ENCODE results near the gene SPATA25.
"Not testable (repeated sequence)": the region's sequence is repeated elsewhere in the genome, so short reads cannot be mapped to it uniquely, and the experiment has no call there.

The SPATA25 gene

GRCh38 chr20:45880988-45881788, 6.2 kb downstream of the SPATA25 start, which contains the start of gene ZSWIM1:
Gene ZSWIM1 (plus strand): TSS chr20:45881227. CDS start chr20:45882593, 1,366 bp downstream.
- peak within 1 kb of the TSS; percentile 84 for H3K4me3 ChIP-seq (ENCODE audit: insufficient read depth, low read depth, low read length)
- H3K9me3 ChIP-seq (ENCODE audit: control insufficient read depth, low read length): no peaks in the 10 kb centered on the region
- H3K36me3 ChIP-seq (ENCODE audit: control insufficient read depth, insufficient read depth, low read length): peaks cover 16% of the 10 kb centered on the region
- H3K27ac ChIP-seq (ENCODE audit: insufficient read depth, low read depth, low read length, poor library complexity, severe bottlenecking): no peak within 1 kb of the TSS
- WGBS, 2 experiments: 2% methylated on average over 23 of the region's 23 CpGs
- H3K27me3 ChIP-seq (ENCODE audit: control insufficient read depth, insufficient read depth, low read length, poor library complexity, severe bottlenecking): no peaks in the 10 kb centered on the region
- H3K4me1 ChIP-seq (ENCODE audit: control insufficient read depth, insufficient read depth, low read length): no peaks in the 10 kb centered on the region

- H3K4me3 ChIP-seq (ENCODE audit: insufficient read depth, low read depth, low read length): no peak overlapping the region
- peaks cover 8% of the 10 kb centered on the region for H3K36me3 ChIP-seq (ENCODE audit: control insufficient read depth, insufficient read depth, low read length)
- no peaks in the 10 kb centered on the region for H3K4me1 ChIP-seq (ENCODE audit: control insufficient read depth, insufficient read depth, low read length)
- H3K9me3 ChIP-seq (ENCODE audit: control insufficient read depth, low read length): no peaks in the 10 kb centered on the region
- H3K27me3 ChIP-seq (ENCODE audit: control insufficient read depth, insufficient read depth, low read length, poor library complexity, severe bottlenecking): no peaks in the 10 kb centered on the region
- 93 to 94% methylated on average over 13 of the region's 13 CpGs for WGBS, 2 experiments
- H3K27ac ChIP-seq (ENCODE audit: insufficient read depth, low read depth, low read length, poor library complexity, severe bottlenecking): no peak overlapping the region
Observed at GRCh38 chr20:45878076-45878761, 9.2 kb downstream of the SPATA25 start.

DNA sequence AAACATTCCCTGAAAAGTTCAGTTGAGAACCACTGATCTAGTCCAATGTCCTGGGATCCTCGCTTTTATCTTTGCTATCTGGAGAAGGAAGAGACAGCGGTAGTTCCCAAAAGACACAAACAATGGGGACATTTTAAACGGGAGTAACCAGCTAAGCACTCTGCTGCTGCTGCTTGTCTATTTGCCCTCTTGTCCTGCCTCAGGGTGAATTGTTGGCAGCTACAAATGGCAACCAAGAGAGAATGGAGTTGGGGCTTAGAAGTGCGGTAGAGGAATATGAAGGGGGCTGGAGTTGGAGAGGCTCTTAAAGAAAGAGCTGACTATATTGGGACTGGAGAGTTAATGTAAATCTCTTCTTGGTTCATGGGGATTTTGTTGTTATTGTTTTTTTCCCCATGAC, 12.8 kb downstream of the SPATA25 start:
- 86 to 90% methylated on average over 4 of the region's 4 CpGs for WGBS, 2 experiments
- Histone ChIP-seq H3K4me1 (ENCODE audit: control insufficient read depth, insufficient read depth, low read length) (no peaks in the 10 kb centered on the region), H3K36me3 (ENCODE audit: control insufficient read depth, insufficient read depth, low read length) (no peaks in the 10 kb centered on the region), H3K4me3 (ENCODE audit: insufficient read depth, low read depth, low read length) (no peak overlapping the region), H3K27me3 (ENCODE audit: control insufficient read depth, insufficient read depth, low read length, poor library complexity, severe bottlenecking) (no peaks in the 10 kb centered on the region), H3K9me3 (ENCODE audit: control insufficient read depth, low read length) (no peaks in the 10 kb centered on the region), H3K27ac (ENCODE audit: insufficient read depth, low read depth, low read length, poor library complexity, severe bottlenecking) (no peak overlapping the region)

DNA sequence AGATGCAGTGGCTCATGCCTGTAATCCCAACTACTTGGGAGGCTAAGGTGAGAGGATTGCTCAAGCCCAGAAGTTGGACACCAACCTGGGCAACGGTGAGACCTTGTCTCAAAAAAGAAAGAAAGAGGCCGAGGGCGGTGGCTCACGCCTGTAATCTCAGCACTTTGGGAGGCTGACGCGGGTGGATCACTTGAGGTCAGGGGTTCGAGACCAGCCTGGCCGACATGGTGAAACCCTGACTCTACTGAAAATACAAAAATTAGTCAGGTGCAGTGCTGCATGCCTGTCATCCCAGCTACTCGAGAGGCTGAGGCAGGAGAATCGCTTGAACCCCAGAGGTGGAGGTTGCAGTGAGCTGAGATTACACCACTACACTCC, 13.3 kb downstream of the SPATA25 start:
- H3K9me3 ChIP-seq (ENCODE audit: control insufficient read depth, low read length); H3K27ac ChIP-seq (ENCODE audit: insufficient read depth, low read depth, low read length, poor library complexity, severe bottlenecking); H3K4me1 ChIP-seq (ENCODE audit: control insufficient read depth, insufficient read depth, low read length); H3K27me3 ChIP-seq (ENCODE audit: control insufficient read depth, insufficient read depth, low read length, poor library complexity, severe bottlenecking); H3K36me3 ChIP-seq (ENCODE audit: control insufficient read depth, insufficient read depth, low read length); H3K4me3 ChIP-seq (ENCODE audit: insufficient read depth, low read depth, low read length): not testable (repeated sequence)
- 94 to 96% methylated on average over 10 of the region's 10 CpGs for WGBS, 2 experiments

- no peak overlapping the region for H3K4me3 ChIP-seq (ENCODE audit: insufficient read depth, low read depth, low read length)
- H3K27me3 ChIP-seq (ENCODE audit: control insufficient read depth, insufficient read depth, low read length, poor library complexity, severe bottlenecking): no peaks in the 10 kb centered on the region
- no peak overlapping the region for H3K27ac ChIP-seq (ENCODE audit: insufficient read depth, low read depth, low read length, poor library complexity, severe bottlenecking)
- 82 to 100% methylated on average over 1 of the region's 1 CpG for WGBS, 2 experiments
- H3K9me3 ChIP-seq (ENCODE audit: control insufficient read depth, low read length): no peaks in the 10 kb centered on the region
- no peaks in the 10 kb centered on the region for H3K36me3 ChIP-seq (ENCODE audit: control insufficient read depth, insufficient read depth, low read length)
- no peaks in the 10 kb centered on the region for H3K4me1 ChIP-seq (ENCODE audit: control insufficient read depth, insufficient read depth, low read length)
Observed at GRCh38 chr20:45873409-45874103, 13.9 kb downstream of the SPATA25 start.

GRCh38 chr20:45872626-45873025, 14.8 kb downstream of the SPATA25 start:
- Histone ChIP-seq H3K36me3 (ENCODE audit: control insufficient read depth, insufficient read depth, low read length) (no peaks in the 10 kb centered on the region), H3K27ac (ENCODE audit: insufficient read depth, low read depth, low read length, poor library complexity, severe bottlenecking) (no peak overlapping the region), H3K27me3 (ENCODE audit: control insufficient read depth, insufficient read depth, low read length, poor library complexity, severe bottlenecking) (no peaks in the 10 kb centered on the region), H3K9me3 (ENCODE audit: control insufficient read depth, low read length) (no peaks in the 10 kb centered on the region), H3K4me3 (ENCODE audit: insufficient read depth, low read depth, low read length) (no peak overlapping the region), H3K4me1 (ENCODE audit: control insufficient read depth, insufficient read depth, low read length) (no peaks in the 10 kb centered on the region)
- 85 to 94% methylated on average over 4 of the region's 4 CpGs for WGBS, 2 experiments

- no peak overlapping the region for H3K4me3 ChIP-seq (ENCODE audit: insufficient read depth, low read depth, low read length)
- H3K9me3 ChIP-seq (ENCODE audit: control insufficient read depth, low read length): no peaks in the 10 kb centered on the region
- H3K27ac ChIP-seq (ENCODE audit: insufficient read depth, low read depth, low read length, poor library complexity, severe bottlenecking): no peak overlapping the region
- H3K4me1 ChIP-seq (ENCODE audit: control insufficient read depth, insufficient read depth, low read length): no peaks in the 10 kb centered on the region
- H3K27me3 ChIP-seq (ENCODE audit: control insufficient read depth, insufficient read depth, low read length, poor library complexity, severe bottlenecking): no peaks in the 10 kb centered on the region
- H3K36me3 ChIP-seq (ENCODE audit: control insufficient read depth, insufficient read depth, low read length): no peaks in the 10 kb centered on the region
Observed at GRCh38 chr20:45867819-45868176, 19.6 kb downstream of the SPATA25 start.

DNA sequence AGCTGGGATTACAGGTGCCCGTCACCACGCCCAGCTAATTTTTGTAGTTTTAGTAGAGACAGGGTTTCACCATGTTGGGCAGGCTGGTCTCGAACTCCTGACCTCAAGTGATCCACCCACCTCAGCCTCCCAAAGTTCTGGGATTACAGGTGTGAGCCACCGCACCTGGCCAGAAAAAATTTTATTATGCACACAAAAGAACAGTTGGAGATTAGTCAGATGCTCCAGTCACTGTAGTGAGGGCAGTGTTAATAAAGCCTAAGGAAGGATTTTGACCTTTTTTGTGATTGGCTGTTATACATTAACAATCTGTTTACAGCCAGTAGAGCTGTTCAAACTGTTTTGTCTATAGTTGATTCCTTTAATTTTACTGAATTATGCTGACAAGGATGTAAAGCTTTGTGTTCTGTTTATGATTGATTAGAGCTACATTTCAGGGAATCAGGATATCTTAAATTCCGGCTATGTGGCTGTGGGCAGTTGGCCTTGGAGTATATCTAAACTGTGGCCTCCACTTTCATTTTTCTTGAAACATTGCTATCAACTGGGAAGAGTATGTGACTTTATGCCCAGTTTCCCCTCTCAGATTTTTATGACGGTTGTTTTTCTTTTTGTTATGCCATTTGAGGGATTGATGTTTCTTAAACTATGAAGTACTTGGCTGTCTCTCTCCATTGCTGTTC, 20.1 kb downstream of the SPATA25 start:
- Histone ChIP-seq H3K9me3 (ENCODE audit: control insufficient read depth, low read length) (no peaks in the 10 kb centered on the region), H3K27ac (ENCODE audit: insufficient read depth, low read depth, low read length, poor library complexity, severe bottlenecking) (no peak overlapping the region), H3K4me1 (ENCODE audit: control insufficient read depth, insufficient read depth, low read length) (no peaks in the 10 kb centered on the region), H3K36me3 (ENCODE audit: control insufficient read depth, insufficient read depth, low read length) (no peaks in the 10 kb centered on the region), H3K27me3 (ENCODE audit: control insufficient read depth, insufficient read depth, low read length, poor library complexity, severe bottlenecking) (no peaks in the 10 kb centered on the region), H3K4me3 (ENCODE audit: insufficient read depth, low read depth, low read length) (no peak overlapping the region)
- 90 to 92% methylated on average over 6 of the region's 6 CpGs for WGBS, 2 experiments

DNA sequence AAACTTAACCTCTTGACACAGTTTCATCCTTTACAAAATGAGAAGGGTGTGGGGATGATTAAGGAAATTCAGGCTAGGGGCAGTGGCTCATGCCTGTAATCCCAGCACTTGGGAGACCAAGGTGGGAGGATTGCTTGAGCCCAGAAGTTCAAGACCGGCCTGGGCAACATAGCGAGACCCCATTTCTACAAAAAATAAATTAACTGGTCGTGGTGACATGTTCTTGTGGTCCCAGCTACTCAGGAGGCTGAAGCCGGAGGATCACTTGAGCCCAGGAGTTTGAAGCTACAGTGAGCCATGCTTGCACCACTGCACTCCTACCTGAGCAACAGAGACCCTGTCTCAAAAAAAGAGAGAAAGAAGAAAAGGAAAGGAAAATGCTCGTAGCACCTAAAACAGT, 21.0 kb downstream of the SPATA25 start:
- Histone ChIP-seq H3K27ac (ENCODE audit: insufficient read depth, low read depth, low read length, poor library complexity, severe bottlenecking) (no peak overlapping the region), H3K4me3 (ENCODE audit: insufficient read depth, low read depth, low read length) (no peak overlapping the region), H3K36me3 (ENCODE audit: control insufficient read depth, insufficient read depth, low read length) (no peaks in the 10 kb centered on the region), H3K27me3 (ENCODE audit: control insufficient read depth, insufficient read depth, low read length, poor library complexity, severe bottlenecking) (no peaks in the 10 kb centered on the region), H3K4me1 (ENCODE audit: control insufficient read depth, insufficient read depth, low read length) (no peaks in the 10 kb centered on the region), H3K9me3 (ENCODE audit: control insufficient read depth, low read length) (no peaks in the 10 kb centered on the region)
- WGBS, 2 experiments: 92% methylated on average over 5 of the region's 5 CpGs
